ENCODE measurements around the gene C17orf113.
A peak's percentile ranks its signal among the peaks of the same experiment; 100 is the strongest.

Gene C17orf113

DNA sequence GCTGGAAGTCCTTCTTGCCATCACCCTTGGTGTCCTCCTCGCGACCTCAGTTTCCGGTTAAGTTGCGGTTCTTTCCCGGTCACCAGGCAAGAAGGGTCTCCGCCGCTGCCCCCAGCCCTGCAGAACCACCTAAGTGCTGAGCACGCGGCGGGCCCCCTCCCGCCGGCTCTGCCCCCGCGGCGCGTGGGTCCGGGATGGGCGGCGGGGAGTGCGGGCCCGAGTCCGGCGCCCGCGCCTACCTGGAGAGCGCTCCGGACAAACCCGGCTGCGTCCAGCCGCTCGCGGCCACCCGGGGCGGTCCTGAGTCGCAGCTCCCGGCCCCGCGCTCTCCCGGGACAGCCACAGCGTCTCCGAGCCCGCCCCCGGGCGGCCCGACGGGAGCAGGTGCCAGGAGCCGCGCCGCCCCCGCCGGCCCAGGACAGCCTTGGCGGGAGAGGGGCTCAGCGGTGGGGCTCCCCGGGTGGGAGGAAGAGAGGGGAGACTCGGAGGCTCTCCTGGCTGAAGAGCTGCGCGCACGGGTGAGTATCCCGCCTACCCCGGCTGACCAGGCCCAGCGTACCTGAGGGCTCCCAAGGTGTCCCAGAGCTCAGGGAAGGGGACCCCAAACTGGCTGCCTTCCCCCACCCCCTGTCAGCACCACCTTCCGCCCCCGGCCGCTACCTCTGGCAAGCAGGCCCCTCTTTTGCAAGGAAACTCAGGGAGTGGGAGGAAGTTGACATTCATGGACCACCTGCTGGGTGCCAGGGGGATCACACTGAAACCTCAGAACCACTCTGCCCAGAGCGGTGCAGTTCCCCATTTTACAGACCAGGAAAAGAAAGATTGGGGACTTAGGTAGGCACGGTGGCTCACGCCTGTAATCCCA lies 22.2 kb upstream of the C17orf113 start:
- DNase-seq (ENCODE audit: low read depth) = no peak

DNA sequence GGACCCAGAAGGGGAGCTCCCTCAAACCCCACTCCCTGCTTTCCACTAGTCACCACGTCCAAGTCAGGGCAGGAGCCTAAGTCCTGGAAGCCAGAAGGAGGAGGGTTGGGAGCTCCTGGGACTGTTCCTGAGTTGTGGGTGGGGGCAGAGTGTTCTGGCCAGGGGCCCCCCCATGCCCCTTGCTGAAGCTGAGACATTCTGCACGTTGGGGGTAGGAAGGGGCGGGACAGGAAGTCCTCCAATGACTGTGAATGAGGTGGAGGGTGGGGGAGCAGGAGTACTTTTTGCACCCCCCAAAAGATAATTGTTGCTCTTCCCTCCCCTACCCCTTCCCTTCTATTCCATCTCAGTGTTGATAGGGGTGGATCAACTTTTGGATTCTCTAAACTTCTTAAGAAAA lies 21.4 kb upstream of the C17orf113 start:
- no peak for DNase-seq (ENCODE audit: low read depth)

GRCh38 chr17:42068979-42069378 lies 18.6 kb upstream of the C17orf113 start:
- no peak for DNase-seq (ENCODE audit: low read depth)

GRCh38 chr17:42067371-42068091 lies 17.1 kb upstream of the C17orf113 start:
- DNase-seq (ENCODE audit: low read depth) = peak; percentile 61

DNA sequence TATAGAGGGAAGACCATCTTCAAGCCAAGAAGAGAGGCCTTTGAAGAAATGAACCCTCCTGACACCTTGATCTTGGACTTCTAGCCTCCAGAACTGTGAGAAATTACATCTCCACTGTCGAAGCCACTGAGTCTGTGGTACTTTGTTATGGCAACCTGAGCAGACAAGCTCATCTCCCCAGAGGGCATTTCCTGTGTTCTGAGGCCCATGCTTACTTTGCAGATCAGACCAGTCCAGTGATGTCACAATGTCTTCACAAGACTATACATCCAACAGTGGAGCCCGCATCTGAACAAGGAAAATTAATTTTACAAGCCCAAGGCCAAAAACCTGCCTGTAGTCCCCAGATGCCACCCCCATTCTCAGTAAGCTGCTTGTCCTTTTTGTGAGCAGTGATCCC lies 14.8 kb upstream of the C17orf113 start:
- DNase-seq (ENCODE audit: low read depth) = no peak

DNA sequence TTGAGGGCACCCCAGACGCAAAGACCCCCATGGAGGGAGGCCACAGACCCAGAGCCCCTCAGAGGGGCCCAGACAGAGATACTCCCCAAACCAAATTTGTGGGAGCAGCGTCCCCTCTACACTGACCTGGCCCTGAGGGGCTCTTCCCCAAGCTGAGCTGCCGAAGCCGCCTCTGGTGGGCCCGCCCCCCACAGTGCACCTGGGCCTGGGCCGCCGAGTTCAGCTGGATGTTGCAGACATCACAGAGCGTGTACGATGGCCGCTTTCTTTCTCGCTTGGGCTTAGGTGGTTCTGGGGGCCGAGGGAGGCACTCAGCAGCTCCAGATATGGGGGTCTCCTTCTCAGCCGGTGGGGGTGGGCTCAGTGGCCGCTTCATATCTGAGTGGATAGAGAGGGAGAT lies 12.3 kb upstream of the C17orf113 start:
- no peak for DNase-seq (ENCODE audit: low read depth)

GRCh38 chr17:42061646-42062487 lies 11.5 kb upstream of the C17orf113 start:
- DNase-seq (ENCODE audit: low read depth) = no peak

DNA sequence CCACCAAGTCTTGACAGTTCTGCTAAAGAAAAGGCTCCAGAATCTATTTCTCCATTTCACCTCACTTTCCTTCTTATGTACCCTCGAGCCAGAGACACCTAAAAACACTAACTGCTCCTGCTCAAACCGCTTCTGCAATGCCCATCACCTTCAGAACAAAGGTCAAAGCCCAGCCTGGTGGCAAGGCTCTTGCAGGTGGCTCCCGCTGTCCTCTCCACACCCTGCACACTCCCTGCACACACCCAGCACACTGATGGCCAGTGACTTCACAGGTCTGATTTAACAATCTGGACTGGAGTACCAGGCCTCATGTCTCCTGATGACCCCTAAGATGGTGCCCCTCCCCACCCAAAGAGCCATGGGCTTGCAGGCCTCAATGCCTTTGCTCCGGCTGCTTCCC lies 9.8 kb upstream of the C17orf113 start:
- no peak for DNase-seq (ENCODE audit: low read depth)

- DNase-seq (ENCODE audit: low read depth) = no peak
Measured at GRCh38 chr17:42059815-42060214, 9.4 kb upstream of the C17orf113 start.

- DNase-seq (ENCODE audit: low read depth) = no peak
Measured at GRCh38 chr17:42058063-42058462, 7.7 kb upstream of the C17orf113 start.

- no peak for DNase-seq (ENCODE audit: low read depth)
Measured at GRCh38 chr17:42056635-42057034, 6.2 kb upstream of the C17orf113 start.

- no peak for DNase-seq (ENCODE audit: low read depth)
Measured at GRCh38 chr17:42055496-42055895, 5.1 kb upstream of the C17orf113 start.

DNA sequence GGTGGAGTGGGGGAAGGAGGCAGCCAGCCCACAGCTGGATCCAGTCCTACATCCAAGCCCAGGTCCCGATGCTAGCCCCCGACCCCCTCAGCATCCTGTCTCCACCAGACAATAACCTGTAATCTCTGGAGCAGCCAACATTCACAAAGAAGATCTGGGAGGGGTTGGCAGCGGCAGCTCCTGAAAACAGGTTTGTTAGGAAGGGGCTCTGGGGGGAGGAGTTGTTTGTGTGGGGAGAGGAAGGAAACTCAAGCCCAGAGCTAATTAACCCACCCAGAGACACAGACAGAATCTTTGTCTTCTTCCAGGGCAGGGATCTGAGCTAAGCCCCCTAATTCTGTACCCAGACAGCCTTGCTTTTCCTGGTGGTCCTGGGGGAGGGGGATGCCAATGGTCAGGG lies 4.6 kb upstream of the C17orf113 start:
- DNase-seq (ENCODE audit: low read depth) = no peak

DNA sequence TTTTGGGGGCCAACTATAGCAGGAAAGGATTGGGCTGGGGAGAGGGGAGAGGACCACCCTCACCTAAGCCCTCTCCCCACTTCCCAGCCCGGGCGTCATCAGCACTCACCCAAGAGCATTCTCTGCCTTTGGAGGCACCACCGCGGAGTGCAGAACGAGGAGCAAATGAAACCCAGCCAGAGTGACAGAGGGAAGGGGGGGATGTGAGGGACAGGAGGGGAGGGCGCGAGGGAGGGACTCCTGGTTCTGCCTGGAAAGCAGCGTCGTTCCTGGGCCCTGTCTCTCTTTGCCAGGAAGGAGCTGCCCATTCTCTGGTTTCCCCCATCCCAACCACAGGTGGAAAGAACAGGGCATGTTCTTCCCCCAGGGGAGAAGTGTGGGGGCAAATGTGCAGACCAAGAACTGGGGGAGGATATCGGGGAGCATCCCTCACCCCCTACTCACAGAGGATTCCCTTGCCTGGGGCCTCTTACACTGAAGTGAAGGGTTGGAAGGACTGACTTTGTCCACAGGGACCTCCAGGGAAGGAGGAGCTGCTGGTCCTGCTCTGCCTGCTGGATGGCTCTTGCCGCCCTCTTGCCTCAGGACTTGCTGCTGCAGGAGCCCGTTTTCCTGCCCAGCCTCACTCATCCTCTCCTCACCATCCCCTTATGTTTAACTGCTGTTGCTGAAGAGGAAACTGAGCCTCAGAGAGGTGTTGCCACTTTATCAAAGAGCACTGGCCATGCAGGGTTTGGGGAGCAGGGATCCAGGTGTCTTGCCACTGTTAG lies 3.5 kb upstream of the C17orf113 start:
- DNase-seq (ENCODE audit: low read depth) = no peak

DNA sequence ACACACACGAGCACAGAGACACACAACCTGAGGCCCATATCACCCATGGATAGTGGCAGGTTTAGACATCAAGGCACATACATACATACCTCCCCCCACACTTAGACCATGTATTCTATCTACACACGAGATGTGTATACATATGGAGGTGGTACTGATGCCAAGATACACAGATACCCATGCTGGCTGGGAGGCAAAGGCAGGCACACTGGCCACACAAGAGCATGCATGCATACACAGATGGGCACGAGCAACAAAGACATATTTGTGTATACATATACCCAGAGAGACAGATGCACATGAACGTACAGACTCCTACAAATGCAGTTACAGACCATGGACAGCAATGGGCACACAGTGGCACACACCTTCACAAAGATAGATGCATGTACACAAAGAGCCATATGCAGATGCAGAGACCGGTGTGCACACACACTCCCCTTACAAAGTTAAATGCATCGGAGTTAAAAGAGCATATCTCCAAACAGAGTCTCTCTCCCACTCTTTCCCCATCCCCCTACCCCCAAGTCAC lies 2.0 kb upstream of the C17orf113 start:
- no peak for DNase-seq (ENCODE audit: low read depth)

DNA sequence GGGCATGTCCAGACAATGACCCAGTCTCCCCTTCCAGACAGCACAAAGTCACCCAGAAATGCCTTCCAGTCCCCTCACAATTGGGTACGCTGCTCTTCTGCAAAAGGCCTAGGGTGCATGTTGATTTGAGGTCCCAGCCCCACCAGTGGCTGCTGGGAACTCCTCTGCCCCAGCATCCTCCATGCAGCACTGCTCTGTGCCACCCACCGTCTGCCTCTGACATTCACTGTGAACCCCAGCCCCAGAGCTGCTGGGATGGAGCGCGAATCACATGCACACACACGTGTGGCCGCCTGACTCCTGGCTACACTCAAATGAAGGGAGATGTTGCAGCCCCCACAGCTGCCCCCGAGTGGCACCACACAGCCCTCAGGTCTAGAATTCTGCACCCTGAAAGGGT lies 1.2 kb upstream of the C17orf113 start:
- DNase-seq (ENCODE audit: low read depth) = no peak

- no peak for DNase-seq (ENCODE audit: low read depth)
Measured at GRCh38 chr17:42051013-42051400, 606 bp upstream of the C17orf113 start.

DNA sequence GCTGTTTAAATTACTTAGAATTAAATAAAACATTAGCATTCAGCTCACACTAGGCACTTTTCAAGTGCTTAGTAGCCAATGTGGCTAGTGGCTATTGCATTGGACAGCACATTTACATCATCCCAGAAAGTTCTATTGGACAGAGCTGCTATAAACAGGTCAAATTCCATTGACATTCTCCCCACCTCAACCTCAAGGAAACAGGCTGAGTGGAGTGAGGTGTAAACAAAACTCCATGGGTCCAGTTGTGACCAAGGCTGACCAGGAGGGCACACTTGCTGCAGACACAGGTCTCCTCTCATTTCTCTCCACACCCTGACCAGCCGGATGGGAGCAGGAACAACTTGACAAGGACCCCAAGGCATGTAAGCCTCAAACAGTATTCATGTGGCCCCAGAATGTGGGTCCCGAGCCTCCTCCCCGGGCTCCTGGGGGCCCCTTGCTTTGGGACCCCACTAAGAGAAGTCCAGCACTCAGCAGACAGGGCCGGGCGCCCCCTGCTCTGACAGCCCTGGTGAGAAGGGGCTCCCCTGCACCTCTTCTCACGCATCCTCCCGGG lies 488 bp downstream of the C17orf113 start:
- no peak for DNase-seq (ENCODE audit: low read depth)

GRCh38 chr17:42047343-42047742 lies 3.1 kb downstream of the C17orf113 start:
- DNase-seq (ENCODE audit: low read depth) = no peak

DNA sequence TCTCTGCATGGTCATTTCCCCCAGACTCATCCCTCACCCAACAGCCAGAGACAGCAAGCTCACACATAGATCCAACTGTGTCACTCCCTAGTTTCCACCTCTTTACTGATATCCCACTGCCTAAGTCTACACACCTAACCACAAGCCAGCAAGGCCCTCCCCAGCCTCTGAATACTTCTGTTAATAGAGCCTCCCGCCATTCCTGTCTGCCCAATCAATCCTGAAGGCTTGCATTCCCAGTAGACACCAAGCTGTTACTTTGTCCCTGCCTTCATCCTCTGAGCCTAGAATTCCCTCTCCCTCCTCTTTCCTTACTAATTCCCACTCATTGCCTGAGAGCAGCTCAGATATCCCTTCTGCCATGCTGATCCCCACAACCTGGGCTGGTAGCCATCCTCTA lies 4.7 kb downstream of the C17orf113 start:
- no peak for DNase-seq (ENCODE audit: low read depth)

DNA sequence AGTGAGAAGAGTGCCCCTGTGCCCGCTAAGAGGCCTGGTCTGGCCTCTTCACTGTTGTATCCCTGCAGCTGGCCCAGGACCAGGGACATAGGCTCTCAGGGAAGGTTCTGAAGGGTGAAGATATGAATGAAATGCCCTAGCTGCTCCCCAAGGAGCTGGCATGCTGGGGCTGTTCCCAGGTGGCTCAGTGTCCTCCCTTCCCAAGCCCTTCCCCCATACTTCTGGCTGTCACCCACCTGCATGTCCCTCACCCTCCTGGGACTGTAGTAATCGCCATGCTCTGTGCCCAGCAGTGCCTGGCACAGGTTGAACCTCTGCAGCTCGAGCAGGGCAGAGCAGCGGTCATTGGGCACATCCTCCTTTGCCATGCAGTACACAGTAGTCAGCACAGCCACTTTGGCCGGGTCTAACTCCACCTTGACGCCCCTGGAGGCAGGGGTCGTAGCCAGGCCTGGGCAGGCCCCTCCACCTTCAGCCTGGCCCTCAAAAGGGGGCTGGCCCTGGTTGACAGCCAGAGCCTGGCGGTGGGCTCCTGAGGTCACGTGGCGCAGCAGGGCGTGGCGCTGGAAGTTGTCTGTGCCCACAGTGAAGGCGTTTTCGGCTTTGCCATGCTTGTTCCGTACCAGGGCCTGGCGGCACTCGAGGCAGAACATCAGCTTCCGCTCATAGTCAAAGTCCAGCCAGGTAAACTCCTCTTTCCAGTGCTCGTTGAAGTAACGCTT lies 7.6 kb downstream of the C17orf113 start:
- DNase-seq (ENCODE audit: low read depth) = no peak

Measured in stimulated activated CD8-positive, alpha-beta memory T cell treated with anti-CD3 and anti-CD28 coated beads, Interleukin-15, amount 100 ng/mL, for 1 hour (primary cell).